ENCODE results near the gene PTPRT. TPM values are rescaled to one million over a fixed set of nuclear protein-coding genes. Genes with fewer than 3 reads are reported as not detected.

The PTPRT gene
- polyA plus RNA-seq, 1 of the 3 experiments (the other 2 are of a cell fraction) = not detected

DNA sequence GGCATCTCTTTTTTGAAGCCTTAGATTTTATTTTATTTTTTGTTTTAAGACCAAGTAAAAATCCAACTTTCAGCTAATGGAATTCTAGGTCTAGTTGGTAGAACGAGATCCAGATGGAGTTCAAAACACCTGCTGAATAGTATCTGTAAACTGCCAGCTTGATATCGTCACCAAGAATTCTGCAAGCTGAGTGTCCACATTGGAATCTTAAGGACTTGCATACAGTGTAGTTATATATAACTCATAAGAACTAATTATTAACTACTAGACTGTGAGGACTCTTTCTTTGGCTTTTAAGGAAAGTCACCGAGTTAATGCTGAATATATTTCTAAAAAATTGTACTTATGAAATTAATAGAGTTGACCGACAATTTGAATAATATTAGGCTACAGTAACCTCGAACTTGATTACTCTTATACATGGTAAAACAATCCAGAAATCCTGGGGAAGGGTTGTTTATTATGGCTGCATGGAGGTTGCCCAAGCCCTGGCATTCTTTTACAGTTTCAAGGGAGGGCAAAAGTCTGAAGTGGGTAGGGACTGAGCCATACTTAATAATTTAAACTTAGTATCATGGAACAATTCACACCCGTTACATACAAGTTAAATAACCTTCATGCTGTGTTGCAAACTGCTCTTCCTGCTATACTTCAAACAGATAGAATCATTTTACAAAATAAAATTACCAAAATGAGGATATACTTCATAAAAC lies 553.9 kb downstream of the PTPRT start:
- no peak for DNase-seq
- peaks cover 1% of the 10 kb centered on the region; the same call in 1 of the 2 replicates for H3K9me3 ChIP-seq
- H3F3A ChIP-seq (replicated peaks; ENCODE audit: insufficient read depth) = no peaks in the 10 kb centered on the region
- no peak overlapping the region for H3K4me3 ChIP-seq (ENCODE audit: low read depth in 2 of 2, low read length in 1 of 2)
- H2AFZ ChIP-seq (ENCODE audit: low read depth) = no peak overlapping the region
- no peaks in the 10 kb centered on the region for H3K79me2 ChIP-seq (ENCODE audit: insufficient read depth)
- no peaks in the 10 kb centered on the region for H4K20me1 ChIP-seq (ENCODE audit: insufficient read depth)
- CTCF ChIA-PET = no interaction called here
- H3K9me2 ChIP-seq = no peaks in the 10 kb centered on the region
- no peak for TF ChIP-seq FOSL2 (IDR thresholded peaks at IDR 0.05; ENCODE audit: borderline replicate concordance, low read depth)
- TF ChIP-seq, protein P1, sequence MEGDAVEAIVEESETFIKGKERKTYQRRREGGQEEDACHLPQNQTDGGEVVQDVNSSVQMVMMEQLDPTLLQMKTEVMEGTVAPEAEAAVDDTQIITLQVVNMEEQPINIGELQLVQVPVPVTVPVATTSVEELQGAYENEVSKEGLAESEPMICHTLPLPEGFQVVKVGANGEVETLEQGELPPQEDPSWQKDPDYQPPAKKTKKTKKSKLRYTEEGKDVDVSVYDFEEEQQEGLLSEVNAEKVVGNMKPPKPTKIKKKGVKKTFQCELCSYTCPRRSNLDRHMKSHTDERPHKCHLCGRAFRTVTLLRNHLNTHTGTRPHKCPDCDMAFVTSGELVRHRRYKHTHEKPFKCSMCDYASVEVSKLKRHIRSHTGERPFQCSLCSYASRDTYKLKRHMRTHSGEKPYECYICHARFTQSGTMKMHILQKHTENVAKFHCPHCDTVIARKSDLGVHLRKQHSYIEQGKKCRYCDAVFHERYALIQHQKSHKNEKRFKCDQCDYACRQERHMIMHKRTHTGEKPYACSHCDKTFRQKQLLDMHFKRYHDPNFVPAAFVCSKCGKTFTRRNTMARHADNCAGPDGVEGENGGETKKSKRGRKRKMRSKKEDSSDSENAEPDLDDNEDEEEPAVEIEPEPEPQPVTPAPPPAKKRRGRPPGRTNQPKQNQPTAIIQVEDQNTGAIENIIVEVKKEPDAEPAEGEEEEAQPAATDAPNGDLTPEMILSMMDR (IDR thresholded peaks at IDR 0.05) = no peak
- TF ChIP-seq, protein P2, sequence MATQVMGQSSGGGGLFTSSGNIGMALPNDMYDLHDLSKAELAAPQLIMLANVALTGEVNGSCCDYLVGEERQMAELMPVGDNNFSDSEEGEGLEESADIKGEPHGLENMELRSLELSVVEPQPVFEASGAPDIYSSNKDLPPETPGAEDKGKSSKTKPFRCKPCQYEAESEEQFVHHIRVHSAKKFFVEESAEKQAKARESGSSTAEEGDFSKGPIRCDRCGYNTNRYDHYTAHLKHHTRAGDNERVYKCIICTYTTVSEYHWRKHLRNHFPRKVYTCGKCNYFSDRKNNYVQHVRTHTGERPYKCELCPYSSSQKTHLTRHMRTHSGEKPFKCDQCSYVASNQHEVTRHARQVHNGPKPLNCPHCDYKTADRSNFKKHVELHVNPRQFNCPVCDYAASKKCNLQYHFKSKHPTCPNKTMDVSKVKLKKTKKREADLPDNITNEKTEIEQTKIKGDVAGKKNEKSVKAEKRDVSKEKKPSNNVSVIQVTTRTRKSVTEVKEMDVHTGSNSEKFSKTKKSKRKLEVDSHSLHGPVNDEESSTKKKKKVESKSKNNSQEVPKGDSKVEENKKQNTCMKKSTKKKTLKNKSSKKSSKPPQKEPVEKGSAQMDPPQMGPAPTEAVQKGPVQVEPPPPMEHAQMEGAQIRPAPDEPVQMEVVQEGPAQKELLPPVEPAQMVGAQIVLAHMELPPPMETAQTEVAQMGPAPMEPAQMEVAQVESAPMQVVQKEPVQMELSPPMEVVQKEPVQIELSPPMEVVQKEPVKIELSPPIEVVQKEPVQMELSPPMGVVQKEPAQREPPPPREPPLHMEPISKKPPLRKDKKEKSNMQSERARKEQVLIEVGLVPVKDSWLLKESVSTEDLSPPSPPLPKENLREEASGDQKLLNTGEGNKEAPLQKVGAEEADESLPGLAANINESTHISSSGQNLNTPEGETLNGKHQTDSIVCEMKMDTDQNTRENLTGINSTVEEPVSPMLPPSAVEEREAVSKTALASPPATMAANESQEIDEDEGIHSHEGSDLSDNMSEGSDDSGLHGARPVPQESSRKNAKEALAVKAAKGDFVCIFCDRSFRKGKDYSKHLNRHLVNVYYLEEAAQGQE (IDR thresholded peaks at IDR 0.05; ENCODE audit: low read depth, low read length) = no peak
- H3K9ac ChIP-seq = no peak overlapping the region
- H3K4me2 ChIP-seq = no peak overlapping the region
- WGBS (ENCODE audit: low lambda C conversion rate) = 11% methylated on average over 6 of the region's 6 CpGs
- H3K4me1 ChIP-seq (ENCODE audit: control insufficient read depth in 1 of 2, insufficient read depth in 2 of 2, low read depth in 1 of 2, low read length in 1 of 2) = no peaks in the 10 kb centered on the region
- no peaks in the 10 kb centered on the region for H3K27me3 ChIP-seq (ENCODE audit: insufficient read depth)
- no peak overlapping the region for H3K27ac ChIP-seq (ENCODE audit: low read depth in 2 of 2, low read length in 1 of 2)
- H3K36me3 ChIP-seq (replicated peaks in 1 of 2; ENCODE audit: control insufficient read depth in 1 of 2, insufficient read depth in 2 of 2, low read length in 1 of 2) = no peaks in the 10 kb centered on the region
- POLR2A ChIA-PET = no interaction called here

DNA sequence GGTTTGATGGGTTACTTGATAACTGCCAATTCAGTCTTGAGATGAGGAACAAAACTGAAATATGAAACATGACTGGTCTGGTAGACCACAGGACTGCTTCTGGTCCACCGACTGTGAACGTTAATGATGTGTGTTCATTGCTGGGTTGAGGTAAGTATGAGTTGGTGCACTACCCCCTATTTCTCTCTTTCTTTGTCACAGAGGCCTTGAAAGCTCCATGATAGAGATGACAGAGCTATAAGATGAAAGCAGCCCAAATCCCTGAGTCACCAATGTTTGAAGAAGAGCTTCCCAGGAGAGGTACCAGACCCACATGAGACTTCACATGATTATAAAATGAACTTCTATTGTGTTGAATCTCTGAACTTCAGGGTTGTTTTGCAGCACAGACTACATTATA lies 555.5 kb downstream of the PTPRT start:
- H3K27me3 ChIP-seq (ENCODE audit: insufficient read depth) = no peaks in the 10 kb centered on the region
- H3K79me2 ChIP-seq (ENCODE audit: insufficient read depth) = no peaks in the 10 kb centered on the region
- H3K4me3 ChIP-seq (ENCODE audit: low read depth in 2 of 2, low read length in 1 of 2) = no peak overlapping the region
- 72% methylated on average over 2 of the region's 2 CpGs for WGBS (ENCODE audit: low lambda C conversion rate)
- no peaks in the 10 kb centered on the region; the same call in 1 of the 2 replicates for H3K9me3 ChIP-seq
- H3K9me2 ChIP-seq = no peaks in the 10 kb centered on the region
- no peak for DNase-seq
- H4K20me1 ChIP-seq (ENCODE audit: insufficient read depth) = no peaks in the 10 kb centered on the region
- no peak overlapping the region for H2AFZ ChIP-seq (ENCODE audit: low read depth)
- no peaks in the 10 kb centered on the region for H3F3A ChIP-seq (replicated peaks; ENCODE audit: insufficient read depth)
- H3K4me2 ChIP-seq = no peak overlapping the region
- ChIA-PET CTCF (interaction anchor here (0.9 kb wide), 1 partner anchor 17 kb away, joined by 3 read pairs; no protein-coding TSS in a partner anchor), POLR2A (no interaction called here)
- TF ChIP-seq, protein P3, sequence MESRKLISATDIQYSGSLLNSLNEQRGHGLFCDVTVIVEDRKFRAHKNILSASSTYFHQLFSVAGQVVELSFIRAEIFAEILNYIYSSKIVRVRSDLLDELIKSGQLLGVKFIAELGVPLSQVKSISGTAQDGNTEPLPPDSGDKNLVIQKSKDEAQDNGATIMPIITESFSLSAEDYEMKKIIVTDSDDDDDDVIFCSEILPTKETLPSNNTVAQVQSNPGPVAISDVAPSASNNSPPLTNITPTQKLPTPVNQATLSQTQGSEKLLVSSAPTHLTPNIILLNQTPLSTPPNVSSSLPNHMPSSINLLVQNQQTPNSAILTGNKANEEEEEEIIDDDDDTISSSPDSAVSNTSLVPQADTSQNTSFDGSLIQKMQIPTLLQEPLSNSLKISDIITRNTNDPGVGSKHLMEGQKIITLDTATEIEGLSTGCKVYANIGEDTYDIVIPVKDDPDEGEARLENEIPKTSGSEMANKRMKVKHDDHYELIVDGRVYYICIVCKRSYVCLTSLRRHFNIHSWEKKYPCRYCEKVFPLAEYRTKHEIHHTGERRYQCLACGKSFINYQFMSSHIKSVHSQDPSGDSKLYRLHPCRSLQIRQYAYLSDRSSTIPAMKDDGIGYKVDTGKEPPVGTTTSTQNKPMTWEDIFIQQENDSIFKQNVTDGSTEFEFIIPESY (IDR thresholded peaks at IDR 0.05; ENCODE audit: borderline replicate concordance, low read depth) = no peak
- TF ChIP-seq NRF1 (IDR thresholded peaks at IDR 0.05; ENCODE audit: low read depth, low read length) (no peak), GATA2 (CRISPR knock-in tag; IDR thresholded peaks at IDR 0.05) (no peak), POLR2AphosphoS5 (IDR thresholded peaks at IDR 0.05; ENCODE audit: low read depth, low read length) (no peak), ELF1 (IDR thresholded peaks at IDR 0.05) (no peak), MXI1 (IDR thresholded peaks at IDR 0.05; ENCODE audit: low read depth, low read length) (no peak), RXRA (IDR thresholded peaks at IDR 0.05; ENCODE audit: borderline replicate concordance, low read depth) (no peak), FOSL2 (IDR thresholded peaks at IDR 0.05; ENCODE audit: borderline replicate concordance, low read depth) (no peak), RAD21 (IDR thresholded peaks at IDR 0.05; ENCODE audit: low read length) (no peak)
- TF ChIP-seq, protein P4, sequence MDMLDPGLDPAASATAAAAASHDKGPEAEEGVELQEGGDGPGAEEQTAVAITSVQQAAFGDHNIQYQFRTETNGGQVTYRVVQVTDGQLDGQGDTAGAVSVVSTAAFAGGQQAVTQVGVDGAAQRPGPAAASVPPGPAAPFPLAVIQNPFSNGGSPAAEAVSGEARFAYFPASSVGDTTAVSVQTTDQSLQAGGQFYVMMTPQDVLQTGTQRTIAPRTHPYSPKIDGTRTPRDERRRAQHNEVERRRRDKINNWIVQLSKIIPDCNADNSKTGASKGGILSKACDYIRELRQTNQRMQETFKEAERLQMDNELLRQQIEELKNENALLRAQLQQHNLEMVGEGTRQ (IDR thresholded peaks at IDR 0.05; ENCODE audit: borderline replicate concordance, low read depth, low read length) = no peak
- no peak overlapping the region for H3K9ac ChIP-seq
- no peaks in the 10 kb centered on the region for H3K4me1 ChIP-seq (ENCODE audit: control insufficient read depth in 1 of 2, insufficient read depth in 2 of 2, low read depth in 1 of 2, low read length in 1 of 2)
- H3K27ac ChIP-seq (ENCODE audit: low read depth in 2 of 2, low read length in 1 of 2) = no peak overlapping the region
- H3K36me3 ChIP-seq (replicated peaks in 1 of 2; ENCODE audit: control insufficient read depth in 1 of 2, insufficient read depth in 2 of 2, low read length in 1 of 2) = no peaks in the 10 kb centered on the region

Measured in SK-N-SH (cell line).